GM19395 (cell line): ENCODE results near the gene SLC6A5.

ENCODE experiments used
- ATAC-seq: cut with Tn5 transposase; IDR thresholded peaks from one replicate; pipeline ENCODE4 v1.9.1; 2021; ENCODE audit warnings: mild to moderate bottlenecking, moderate library complexity; ENCODE audit not compliant: unreplicated experiment

SLC6A5 gene

GRCh38 chr11:20618083-20618482 is 18.7 kb downstream of the SLC6A5 start:
- ATAC-seq: no peak

GRCh38 chr11:20620988-20621387 is 21.6 kb downstream of the SLC6A5 start:
- no peak for ATAC-seq

- ATAC-seq: no peak
Observed at GRCh38 chr11:20621679-20622078, 22.3 kb downstream of the SLC6A5 start.

DNA sequence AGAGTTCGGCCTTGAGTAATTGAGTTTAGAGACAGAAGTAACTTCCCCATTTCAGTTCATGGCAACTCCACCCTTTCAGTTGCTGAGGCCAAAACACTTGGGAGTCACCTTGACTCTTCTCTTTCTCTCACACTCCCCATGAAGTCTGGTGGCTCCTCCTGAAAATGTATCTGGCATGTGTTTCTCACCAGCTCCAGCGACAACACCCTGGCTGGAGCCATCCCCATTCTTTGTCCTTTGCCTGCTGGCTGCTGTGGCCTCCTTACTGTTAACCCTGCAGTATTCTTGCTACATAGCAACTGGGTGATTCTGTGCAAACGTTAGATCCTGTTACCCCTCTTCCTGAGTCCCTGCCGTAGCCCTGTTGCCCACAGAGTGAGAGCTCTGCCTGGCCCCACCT is 23.8 kb downstream of the SLC6A5 start:
- ATAC-seq: no peak

- no peak for ATAC-seq
Observed at GRCh38 chr11:20626279-20626678, 26.9 kb downstream of the SLC6A5 start.

DNA sequence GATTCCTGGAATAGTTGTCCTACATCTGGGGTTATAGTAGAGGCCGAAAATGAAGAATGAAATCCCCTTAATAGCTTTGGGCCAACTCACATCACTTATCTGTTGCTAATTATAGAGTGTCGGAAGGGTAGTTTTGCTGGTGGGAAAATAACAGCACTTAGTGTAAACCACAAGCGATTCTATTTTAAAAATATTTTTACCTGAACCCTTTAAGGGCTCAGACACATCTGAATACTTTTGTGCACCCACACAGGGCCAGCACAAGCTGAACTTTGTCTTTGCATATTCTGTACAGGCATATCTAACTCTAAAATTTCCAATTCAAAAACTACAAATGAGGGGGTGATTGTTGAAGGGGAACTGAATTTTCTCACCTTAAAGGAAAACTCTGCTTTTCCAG is 27.6 kb downstream of the SLC6A5 start:
- ATAC-seq: no peak

DNA sequence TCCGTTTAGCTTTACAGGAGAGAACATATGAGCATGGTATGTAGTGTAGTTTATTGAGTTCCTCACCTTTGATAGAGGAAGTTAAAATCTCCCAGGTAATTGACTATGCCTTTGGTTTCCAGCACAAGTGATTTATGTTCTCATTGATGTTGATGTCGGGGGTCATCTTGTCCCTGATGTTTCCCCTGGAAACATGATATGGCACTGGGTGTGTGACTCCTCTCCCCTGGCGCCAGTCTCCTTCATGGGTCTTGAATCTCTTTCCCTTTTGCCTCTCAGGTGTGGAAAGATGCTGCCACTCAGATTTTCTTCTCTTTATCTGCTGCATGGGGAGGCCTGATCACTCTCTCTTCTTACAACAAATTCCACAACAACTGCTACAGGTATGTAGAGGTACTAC is 28.3 kb downstream of the SLC6A5 start:
- no peak for ATAC-seq

GRCh38 chr11:20631519-20632168 is 32.2 kb downstream of the SLC6A5 start:
- no peak for ATAC-seq

GRCh38 chr11:20632169-20632532 is 32.7 kb downstream of the SLC6A5 start:
- ATAC-seq: no peak

DNA sequence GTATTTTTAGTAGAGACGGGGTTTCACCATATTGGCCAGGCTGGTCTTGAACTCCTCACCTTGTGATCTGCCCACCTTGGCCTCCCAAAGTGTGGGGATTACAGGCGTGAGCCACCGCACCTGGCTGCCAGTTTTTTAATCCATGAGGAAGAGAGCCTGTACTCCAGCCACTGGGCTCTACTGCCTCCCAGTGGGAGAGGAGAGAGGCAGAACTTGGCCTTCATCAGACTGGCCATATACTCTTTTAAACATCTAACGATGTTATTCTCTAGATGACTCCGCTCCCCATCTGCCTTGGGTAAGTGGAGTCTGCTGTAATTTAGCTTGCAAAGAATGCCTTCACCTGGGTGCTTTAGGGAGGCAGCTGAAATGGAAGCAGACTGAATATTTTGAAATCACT is 34.6 kb downstream of the SLC6A5 start:
- ATAC-seq: no peak

- ATAC-seq: no peak
Observed at GRCh38 chr11:20634781-20635180, 35.4 kb downstream of the SLC6A5 start.

DNA sequence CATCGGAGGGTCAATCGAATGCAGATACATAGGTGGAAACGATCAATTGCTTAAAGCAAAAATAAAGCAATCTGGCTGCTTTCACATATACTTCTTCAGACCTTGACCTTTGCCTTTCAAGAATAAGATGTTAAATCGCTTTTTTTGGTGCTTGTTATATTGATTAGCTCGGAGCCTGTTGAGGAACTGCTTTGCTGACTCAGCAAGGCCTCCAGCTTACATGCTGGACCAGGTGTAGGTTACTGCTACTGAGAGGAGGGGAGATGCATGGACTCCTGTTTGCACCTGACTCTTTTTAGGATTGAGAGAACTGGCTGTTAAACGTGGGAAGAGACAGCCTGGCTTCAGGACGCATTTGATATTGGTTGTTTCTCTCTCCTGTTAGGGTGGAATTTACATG is 38.7 kb downstream of the SLC6A5 start:
- ATAC-seq: no peak

GRCh38 chr11:20639688-20640087 is 40.3 kb downstream of the SLC6A5 start:
- no peak for ATAC-seq

DNA sequence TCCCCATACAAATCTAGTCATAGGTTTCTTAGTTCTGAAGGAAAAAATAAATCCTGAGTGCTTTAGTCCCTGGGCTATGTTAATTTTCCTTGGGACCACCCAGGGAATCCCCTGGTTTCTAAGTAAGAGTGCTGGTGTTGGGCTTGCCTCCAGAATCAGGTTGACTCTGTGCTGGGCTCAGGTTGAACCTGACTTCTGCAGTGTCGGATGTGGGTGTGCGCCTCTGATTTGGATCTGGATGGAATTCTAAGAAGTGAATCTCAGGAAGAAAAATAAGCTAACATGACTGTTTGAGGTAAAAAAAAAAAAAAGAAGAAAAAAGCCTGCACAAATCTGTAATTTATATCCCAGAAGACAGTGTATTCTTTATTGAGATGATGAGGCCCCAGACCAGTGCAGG is 41.0 kb downstream of the SLC6A5 start:
- ATAC-seq: no peak

GRCh38 chr11:20644360-20644759 is 45.0 kb downstream of the SLC6A5 start:
- no peak for ATAC-seq

GRCh38 chr11:20647976-20648565 is 48.7 kb downstream of the SLC6A5 start:
- no peak for ATAC-seq

DNA sequence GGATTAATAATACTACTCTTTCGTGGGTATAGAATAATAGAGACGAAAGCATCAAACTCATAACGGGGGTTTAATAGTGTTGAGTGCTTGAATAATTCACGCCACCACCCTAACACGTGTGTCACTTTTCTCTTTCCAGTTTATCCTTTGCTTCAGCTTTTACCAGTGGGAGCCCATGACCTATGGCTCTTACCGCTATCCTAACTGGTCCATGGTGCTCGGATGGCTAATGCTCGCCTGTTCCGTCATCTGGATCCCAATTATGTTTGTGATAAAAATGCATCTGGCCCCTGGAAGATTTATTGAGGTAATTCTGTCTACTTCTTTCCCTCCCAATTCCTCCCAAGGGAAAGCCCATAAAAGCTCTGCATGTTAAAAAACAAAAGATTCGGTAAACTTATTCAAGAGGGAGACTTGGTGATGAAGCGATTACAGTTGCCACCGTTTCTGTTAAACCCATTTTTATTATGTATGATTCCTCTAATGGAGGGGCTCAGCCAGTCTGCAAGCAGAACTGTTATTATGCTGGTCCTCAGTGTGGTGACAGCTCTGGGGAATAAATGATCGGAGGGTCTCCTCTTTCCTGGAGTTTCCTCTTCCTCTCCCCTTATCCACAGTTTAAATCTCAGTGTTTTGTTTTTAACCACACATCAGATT is 52.9 kb downstream of the SLC6A5 start:
- no peak for ATAC-seq

DNA sequence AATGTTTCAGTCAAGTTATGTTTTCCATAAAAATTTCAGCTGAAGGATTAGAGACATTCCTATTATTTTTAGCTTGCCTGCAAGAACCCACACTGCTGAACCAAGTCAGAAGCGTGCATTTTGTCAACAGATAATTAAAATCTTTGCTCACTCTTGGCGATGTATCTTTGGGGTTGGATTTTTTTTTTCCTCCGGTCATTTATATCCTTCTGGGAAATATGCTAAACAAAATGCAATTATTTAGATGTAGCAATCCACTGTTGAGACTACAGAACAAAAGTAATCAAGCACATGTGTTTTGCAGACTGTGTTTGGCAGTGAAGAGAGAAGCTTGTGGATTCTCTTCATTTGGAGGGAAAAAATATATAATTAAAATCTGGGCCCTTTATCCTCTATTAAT is 54.6 kb downstream of the SLC6A5 start:
- no peak for ATAC-seq

- ATAC-seq: no peak
Observed at GRCh38 chr11:20656901-20657300, 57.5 kb downstream of the SLC6A5 start.

DNA sequence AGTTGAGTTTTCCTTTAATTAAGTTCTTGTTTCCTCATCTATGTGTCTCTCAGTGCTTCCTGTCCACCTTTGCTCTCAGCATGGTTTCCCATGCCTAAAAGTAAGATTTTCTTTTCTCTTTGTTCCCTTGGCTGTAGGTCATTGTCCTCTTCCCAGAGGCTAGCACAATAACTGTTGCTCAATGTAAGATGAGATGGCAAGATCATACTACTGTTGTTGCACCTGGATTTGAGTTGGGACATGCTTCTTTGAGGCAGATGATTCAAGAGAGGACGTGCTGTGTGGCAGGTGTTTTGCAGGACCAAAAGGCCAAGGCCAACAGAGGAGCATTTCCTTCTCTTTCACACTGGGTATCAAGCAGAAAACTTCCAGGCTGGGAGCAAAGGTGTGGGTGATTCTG is 58.7 kb downstream of the SLC6A5 start:
- ATAC-seq: no peak

DNA sequence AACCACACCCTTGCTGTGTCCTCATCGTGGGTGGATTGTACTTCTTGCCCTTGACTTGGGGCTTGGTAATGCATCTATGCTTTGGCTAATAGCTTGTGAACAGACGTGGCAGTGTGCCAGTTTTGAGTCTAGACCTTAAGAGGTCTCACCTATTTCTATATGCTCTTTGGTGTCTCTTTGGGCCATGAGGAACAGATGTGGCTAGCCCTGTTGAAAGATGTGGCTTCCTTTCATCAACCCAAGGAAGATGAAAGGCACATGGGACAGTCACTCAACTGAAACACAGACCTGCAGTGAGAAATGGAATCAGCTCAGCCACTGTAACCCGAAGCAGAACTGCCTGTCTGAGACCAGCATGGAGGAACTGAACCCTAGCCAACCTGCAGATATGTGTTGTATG is 62.0 kb downstream of the SLC6A5 start:
- no peak for ATAC-seq

DNA sequence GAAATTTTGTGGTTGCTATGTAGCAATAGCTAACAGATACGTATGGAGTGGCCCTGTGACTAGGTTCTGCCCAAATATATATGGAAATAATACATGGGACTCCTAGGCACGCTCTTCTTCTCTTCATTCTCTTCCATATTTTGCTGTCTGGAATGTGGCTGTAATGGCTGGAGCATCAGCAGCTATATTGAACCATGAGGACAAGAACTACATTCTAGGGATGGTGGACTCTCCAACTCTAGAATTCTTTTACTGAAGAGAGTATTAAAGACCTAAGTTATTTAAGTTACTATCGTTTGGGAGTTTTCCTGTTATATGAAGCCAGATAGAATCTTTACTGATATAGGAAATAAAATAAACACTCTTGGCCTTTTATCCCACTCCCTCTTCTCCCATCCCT is 62.4 kb downstream of the SLC6A5 start:
- ATAC-seq: no peak
